HL-60/S4 treated with phorbol 12-myristate 13-acetate at 8.2 ng/mL for 4 days and 3 days (cell line): ENCODE data around the gene ZNF587B.
"Not testable (repeated sequence)": the region's sequence is repeated elsewhere in the genome, so short reads cannot be mapped to it uniquely, and the experiment has no call there.

Source experiments
- in situ Hi-C: fragments of 300-500 bp; cut with MboI; formaldehyde crosslinking; loops from 2 replicates; pipeline ENCODE4 v1.15.0; 2022; ENCODE audit warnings: low sequenced_read_pairs

Gene ZNF587B

DNA sequence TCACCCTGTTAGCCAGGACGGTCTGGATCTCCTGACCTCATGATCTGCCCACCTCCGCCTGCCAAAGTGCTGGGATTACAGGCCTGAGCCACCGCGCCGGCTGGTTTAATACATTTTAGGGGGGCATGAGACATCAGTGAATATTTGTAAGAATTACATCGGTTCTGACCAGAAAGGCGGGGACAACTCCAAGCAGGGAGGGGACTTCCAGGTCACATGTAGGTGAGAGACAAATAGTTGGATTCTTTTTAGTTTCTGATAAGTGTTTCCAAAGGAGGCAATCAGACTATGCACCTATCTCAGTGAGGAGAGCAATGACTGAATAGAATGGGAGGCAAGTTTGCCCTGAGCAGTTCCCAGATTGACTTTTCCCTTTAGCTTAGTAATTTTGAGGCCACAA, 11.7 kb upstream of the ZNF587B start:
- in situ Hi-C loops, result no loop called here

DNA sequence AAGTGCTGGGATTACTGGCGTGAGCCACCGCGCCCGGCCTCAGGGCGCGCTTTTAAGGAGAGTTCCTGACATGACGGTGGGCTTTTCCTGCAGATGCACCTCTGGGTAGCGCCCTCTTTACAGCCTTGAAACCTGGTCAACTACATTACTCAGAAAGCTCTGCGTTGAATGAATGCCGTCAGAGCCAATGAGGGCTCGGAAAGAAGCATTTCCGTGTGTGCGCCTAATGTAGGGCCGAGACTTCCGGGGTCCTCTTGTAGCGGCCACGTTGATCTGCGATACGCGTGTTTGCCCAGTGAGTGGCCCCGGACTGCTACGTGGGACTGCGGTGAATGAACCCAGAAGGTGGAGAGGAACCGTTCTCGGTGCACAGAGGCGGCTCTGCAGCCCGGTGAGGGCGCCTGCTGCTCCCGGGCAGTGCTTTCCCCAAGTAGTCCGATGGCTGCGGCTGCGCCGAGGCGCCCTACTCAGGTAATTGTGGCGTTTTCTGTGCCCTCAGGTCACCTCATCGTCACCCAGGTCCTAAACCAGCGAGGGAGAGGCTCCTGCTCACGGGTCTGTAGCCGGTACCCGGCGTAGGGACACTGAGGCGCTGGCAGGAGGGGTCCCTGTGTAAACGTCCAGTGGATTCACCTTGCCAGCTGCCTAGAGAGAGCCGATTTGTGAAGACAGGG, 10.5 kb upstream of the ZNF587B start:
- in situ Hi-C loops, result no loop called here

- in situ Hi-C loops, result no loop called here
These were observed 9.5 kb upstream of the ZNF587B start for GRCh38 chr19:57820599-57820998.

GRCh38 chr19:57821095-57821494, 9.0 kb upstream of the ZNF587B start:
- in situ Hi-C loops, result not testable (repeated sequence)

- in situ Hi-C loops, result not testable (repeated sequence)
These were observed 8.6 kb upstream of the ZNF587B start for GRCh38 chr19:57821501-57821900.

DNA sequence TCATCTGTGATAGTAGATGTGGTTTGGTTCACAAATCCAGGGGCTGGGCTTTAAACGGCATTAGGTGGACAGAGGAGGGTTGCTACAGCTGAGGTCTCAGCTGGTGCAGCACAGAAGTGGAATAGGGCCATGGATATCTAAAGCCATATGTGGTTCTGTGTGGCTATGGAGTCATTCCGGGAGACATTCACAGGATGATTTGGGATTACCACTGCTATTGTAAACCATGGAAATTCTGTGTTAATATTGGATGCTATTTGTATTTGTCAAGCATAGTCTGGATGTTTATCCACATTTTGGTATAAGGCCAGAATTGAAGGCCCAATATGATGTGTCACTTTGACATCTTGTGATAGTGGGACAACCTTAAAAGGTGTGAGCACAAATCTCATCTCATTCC, 6.9 kb upstream of the ZNF587B start:
- in situ Hi-C loops, result not testable (repeated sequence)

DNA sequence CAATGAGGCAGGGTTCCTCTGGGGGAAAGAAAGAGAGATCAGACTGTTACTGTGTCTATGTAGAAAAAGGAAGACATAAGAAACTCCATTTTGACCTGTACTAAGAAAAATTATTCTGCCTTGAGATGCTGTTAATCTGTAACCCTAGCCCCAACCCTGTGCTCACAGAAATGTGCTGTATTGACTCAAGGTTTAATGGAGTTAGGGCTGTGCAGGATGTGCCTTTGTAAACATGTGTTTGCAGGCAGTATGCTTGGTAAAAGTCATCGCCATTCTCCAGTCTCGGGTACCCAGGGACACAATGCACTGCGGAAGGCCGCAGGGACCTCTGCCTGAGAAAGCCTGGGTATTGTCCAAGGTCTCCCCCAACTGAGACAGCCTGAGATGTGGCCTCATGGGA, 6.5 kb upstream of the ZNF587B start:
- in situ Hi-C loops, result not testable (repeated sequence)

DNA sequence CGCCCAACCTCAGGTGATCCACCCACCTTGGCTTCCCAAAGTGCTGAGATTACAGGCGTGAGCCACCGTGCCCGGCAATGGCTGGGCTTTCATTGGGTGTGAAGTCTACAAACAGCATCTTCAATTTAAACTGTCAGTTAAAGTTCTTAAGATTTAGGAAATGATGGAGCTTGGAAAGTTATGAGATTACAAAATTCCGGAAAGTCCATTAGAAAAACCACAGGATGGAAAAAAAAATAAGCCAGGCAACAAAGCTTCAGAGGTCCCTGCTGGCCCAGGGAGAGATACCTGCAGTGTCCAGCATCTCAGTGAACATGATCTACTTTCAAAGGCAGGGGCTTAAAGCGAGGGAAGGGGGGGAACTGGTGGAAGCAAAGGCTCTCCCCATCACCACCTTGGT, 4.6 kb upstream of the ZNF587B start:
- in situ Hi-C loops, result no loop called here

DNA sequence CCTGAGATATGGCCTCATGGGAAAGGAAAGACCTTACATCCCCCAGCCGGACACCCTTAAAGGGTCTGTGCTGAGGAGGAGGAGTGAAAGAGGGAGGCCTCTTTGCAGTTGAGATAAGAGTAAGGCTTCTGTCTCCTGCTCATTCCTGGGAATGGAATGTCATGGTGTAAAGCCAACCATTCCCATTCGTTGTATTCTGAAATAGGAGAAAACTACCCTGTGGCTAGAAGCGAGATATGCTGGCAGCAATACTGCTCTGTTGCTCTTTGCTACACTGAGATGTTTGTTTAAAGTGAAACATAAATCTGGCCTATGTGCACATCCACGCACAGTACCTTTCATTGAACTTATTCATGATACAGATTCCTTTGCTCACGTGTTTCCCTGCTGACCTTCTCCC, 783 bp upstream of the ZNF587B start:
- in situ Hi-C loops, result no loop called here

GRCh38 chr19:57836991-57837390, 6.9 kb downstream of the ZNF587B start:
- in situ Hi-C loops, result not testable (repeated sequence)

- in situ Hi-C loops, result not testable (repeated sequence)
These were observed 8.6 kb downstream of the ZNF587B start for GRCh38 chr19:57838622-57839191.

DNA sequence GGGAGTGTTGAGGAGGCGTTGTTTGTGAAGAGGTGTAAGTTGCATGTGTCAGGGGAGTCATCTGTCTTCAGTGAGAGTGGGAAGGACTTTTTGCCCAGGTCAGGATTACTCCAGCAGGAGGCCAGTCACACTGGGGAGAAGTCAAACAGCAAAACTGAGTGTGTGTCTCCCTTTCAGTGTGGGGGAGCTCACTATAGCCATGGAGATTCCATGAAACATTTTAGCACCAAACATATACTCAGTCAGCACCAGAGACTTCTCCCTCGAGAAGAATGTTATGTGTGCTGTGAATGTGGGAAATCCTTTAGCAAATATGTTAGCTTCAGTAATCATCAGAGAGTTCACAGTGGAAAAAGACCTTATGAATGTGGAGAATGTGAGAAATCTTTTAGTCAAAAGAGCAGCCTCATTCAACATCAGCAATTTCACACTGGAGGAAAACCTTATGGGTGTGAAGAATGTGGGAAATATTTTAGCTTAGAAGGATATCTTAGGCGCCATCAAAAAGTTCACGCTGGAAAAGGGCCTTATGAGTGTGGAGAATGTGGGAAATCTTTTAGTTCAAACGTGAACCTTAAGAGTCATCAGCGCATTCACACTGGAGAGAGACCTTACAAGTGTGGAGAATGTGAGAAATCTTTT, 11.1 kb downstream of the ZNF587B start:
- in situ Hi-C loops, result no loop called here

- in situ Hi-C loops, result not testable (repeated sequence)
These were observed 17.1 kb downstream of the ZNF587B start for GRCh38 chr19:57847164-57847563.

GRCh38 chr19:57849162-57849665, 19.1 kb downstream of the ZNF587B start:
- in situ Hi-C loops, result not testable (repeated sequence)

- in situ Hi-C loops, result not testable (repeated sequence)
These were observed 19.8 kb downstream of the ZNF587B start, which contains the start of gene ZNF587 for GRCh38 chr19:57849666-57850473. TSS of gene ZNF587 (plus strand) at chr19:57849859. CDS start at chr19:57850039, 180 bp downstream.

GRCh38 chr19:57850553-57851017, 20.5 kb downstream of the ZNF587B start:
- in situ Hi-C loops, result no loop called here

DNA sequence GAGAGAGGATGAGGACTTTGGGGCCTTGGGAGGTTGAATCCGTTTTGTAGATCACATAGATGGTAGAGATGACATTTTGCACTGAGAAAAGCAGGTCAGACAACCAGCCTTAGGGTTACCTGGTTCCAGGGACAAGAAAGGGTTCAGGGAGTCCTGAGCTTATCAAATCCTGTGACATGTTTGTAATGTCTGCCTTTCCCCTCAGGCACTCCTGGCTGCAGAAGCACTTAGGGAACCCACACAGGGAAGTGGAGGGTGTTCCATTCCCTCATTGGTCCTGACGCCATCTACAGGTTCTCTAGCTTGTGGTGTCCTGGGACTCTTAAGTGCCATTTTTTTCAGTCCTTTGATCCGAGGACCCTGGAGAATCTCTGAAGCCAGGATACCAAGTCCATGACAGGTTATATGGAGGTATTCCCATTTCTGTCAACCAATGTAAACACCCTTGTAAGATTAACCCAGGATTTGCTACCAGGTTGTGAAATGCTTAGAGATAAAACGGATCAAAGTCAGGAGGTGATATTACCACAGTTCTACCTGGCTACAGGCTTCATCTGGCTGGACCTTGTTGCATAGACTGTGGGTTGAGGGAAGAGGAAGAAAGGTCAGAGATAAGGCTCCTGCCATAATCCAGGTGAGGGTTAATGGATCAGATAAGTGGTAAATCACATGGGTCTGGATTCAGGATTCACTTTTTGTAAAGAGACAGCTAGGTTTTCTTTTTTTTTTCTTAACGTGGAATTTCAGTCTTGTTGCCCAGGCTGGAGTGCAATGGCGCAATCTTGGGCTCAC, 21.9 kb downstream of the ZNF587B start:
- in situ Hi-C loops, result not testable (repeated sequence)

GRCh38 chr19:57854117-57854516, 24.0 kb downstream of the ZNF587B start:
- in situ Hi-C loops, result not testable (repeated sequence)

- in situ Hi-C loops, result not testable (repeated sequence)
These were observed 32.3 kb downstream of the ZNF587B start for GRCh38 chr19:57862351-57862750.

DNA sequence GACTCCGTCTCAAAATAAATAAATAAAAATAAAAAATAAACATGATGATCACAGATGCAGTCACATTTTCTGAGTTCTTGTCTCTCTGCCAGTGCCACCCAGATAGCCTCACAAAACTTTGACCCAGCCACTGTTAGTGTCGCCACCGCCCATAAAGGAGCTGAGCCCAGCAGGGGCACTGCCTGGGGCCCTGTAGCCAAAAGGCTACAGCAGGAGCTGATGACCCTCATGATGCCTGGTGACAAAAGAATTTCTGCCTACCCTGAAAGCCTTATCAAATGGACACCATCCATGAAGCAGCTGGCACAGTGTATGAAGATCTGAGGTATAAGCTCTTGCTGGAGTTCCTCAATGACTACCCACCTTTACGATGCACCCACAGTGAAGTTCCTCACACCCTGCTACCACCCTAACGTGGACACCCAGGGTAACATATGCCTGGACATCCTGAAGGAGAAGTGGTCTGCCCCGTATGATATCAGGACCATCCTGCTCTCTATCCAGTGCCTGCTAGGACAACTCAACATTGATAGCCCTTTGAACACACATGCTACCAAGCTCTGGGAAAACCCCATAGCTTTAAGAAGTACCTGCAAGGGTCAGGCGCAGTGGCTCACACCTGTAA, 37.9 kb downstream of the ZNF587B start:
- in situ Hi-C loops, result no loop called here
